Osteocyte (in vitro differentiated cells): ENCODE measurements around the gene S100A7. TPM values are rescaled to one million over a fixed set of nuclear protein-coding genes. Genes with fewer than 3 reads are reported as not detected.
A peak's percentile ranks its signal among the peaks of the same experiment; 100 is the strongest.

Source experiments
- DNase-seq: peaks from one replicate; pipeline ENCODE4 v3.0.0; 2021; ENCODE audit warnings: mixed read lengths; ENCODE audit not compliant: unreplicated experiment; ENCODE audit errors: extremely low spot score
- H3K27ac Mint-ChIP-seq: one replicate; pipeline ENCODE4 v1.8.0; 2021; ENCODE audit warnings: mild to moderate bottlenecking, mixed read lengths; ENCODE audit not compliant: unreplicated experiment
- H3K27me3 Mint-ChIP-seq: one replicate; pipeline ENCODE4 v1.8.0; 2021; ENCODE audit warnings: mixed read lengths; ENCODE audit not compliant: unreplicated experiment
- H3K36me3 Mint-ChIP-seq: one replicate; pipeline ENCODE4 v1.8.0; 2021; ENCODE audit warnings: mixed read lengths; ENCODE audit not compliant: unreplicated experiment
- H3K4me1 Mint-ChIP-seq: one replicate; pipeline ENCODE4 v1.8.0; 2021; ENCODE audit warnings: mixed read lengths; ENCODE audit not compliant: unreplicated experiment
- H3K4me3 Mint-ChIP-seq: one replicate; pipeline ENCODE4 v1.8.0; 2021; ENCODE audit warnings: mild to moderate bottlenecking, moderate library complexity, mixed read lengths; ENCODE audit not compliant: unreplicated experiment
- H3K9me3 Mint-ChIP-seq: one replicate; pipeline ENCODE4 v1.8.0; 2021; ENCODE audit warnings: mixed read lengths; ENCODE audit not compliant: unreplicated experiment
- total RNA-seq: library from RNA; stranded (reverse); gene quantifications from 2 replicates; pipeline ENCODE4 v1.2.1, GENCODE V29; 2021
- TF ChIP-seq, protein P1 (sequence below): fragments of 200-600 bp; sonication (generic); IDR thresholded peaks from 2 replicates; pipeline ENCODE4 v1.5.0; 2021; ENCODE audit warnings: antibody characterized with exemption, mild to moderate bottlenecking, moderate library complexity

The S100A7 gene
- total RNA-seq, 1 donor from 2014 or later: not detected

DNA sequence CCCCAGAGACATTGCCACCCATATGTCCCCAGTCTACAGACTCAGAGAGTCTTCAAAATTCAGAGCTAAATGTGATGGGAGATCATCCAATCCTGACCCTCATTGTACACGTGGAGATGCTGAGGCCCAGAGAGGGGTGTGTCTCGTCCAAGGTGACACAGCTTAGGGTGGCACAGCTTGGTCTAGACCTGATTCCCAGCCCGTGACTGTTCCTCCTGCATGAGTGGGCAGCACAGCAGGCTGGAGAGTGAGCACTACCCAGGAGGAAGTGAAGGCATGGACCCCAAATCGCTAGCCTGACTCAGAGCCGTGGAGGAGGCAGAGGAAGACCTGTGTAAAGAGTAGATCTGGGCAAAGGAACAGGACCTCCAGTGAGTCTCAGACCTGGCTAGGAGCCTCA, 16.4 kb downstream of the S100A7 start:
- Mint-ChIP-seq H3K4me3 (no peak overlapping the region), H3K36me3 (no peaks in the 10 kb centered on the region), H3K27me3 (peaks cover 2% of the 10 kb centered on the region), H3K27ac (no peak overlapping the region), H3K9me3 (no peaks in the 10 kb centered on the region), H3K4me1 (no peaks in the 10 kb centered on the region)
- TF ChIP-seq, protein P1, sequence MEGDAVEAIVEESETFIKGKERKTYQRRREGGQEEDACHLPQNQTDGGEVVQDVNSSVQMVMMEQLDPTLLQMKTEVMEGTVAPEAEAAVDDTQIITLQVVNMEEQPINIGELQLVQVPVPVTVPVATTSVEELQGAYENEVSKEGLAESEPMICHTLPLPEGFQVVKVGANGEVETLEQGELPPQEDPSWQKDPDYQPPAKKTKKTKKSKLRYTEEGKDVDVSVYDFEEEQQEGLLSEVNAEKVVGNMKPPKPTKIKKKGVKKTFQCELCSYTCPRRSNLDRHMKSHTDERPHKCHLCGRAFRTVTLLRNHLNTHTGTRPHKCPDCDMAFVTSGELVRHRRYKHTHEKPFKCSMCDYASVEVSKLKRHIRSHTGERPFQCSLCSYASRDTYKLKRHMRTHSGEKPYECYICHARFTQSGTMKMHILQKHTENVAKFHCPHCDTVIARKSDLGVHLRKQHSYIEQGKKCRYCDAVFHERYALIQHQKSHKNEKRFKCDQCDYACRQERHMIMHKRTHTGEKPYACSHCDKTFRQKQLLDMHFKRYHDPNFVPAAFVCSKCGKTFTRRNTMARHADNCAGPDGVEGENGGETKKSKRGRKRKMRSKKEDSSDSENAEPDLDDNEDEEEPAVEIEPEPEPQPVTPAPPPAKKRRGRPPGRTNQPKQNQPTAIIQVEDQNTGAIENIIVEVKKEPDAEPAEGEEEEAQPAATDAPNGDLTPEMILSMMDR: no peak
- peak; percentile 66 for DNase-seq

DNA sequence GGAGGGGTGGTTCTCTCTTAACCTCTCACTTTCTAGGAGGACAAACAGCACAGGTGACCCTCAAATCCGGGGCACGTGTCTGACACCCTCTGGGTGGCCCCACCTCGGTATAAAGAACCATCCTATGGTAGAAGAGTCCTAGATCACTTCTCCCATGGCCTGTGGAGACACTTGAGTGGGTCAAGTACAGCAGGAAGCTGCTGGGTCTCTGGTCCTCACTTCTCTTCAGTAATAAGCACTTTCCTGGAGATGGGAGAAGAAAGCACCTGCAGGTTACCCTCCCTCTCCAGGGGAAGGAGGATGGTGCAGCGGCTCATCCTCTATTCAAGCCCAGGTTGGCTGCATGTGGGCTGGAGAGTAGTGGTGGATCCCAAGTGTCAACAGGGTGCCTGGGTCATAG, 17.0 kb downstream of the S100A7 start:
- H3K4me1 Mint-ChIP-seq: no peaks in the 10 kb centered on the region
- no peak overlapping the region for H3K27ac Mint-ChIP-seq
- DNase-seq: peak; percentile 38
- no peaks in the 10 kb centered on the region for H3K27me3 Mint-ChIP-seq
- H3K4me3 Mint-ChIP-seq: no peak overlapping the region
- no peaks in the 10 kb centered on the region for H3K36me3 Mint-ChIP-seq
- H3K9me3 Mint-ChIP-seq: no peaks in the 10 kb centered on the region
- TF ChIP-seq, protein P1: no peak

DNA sequence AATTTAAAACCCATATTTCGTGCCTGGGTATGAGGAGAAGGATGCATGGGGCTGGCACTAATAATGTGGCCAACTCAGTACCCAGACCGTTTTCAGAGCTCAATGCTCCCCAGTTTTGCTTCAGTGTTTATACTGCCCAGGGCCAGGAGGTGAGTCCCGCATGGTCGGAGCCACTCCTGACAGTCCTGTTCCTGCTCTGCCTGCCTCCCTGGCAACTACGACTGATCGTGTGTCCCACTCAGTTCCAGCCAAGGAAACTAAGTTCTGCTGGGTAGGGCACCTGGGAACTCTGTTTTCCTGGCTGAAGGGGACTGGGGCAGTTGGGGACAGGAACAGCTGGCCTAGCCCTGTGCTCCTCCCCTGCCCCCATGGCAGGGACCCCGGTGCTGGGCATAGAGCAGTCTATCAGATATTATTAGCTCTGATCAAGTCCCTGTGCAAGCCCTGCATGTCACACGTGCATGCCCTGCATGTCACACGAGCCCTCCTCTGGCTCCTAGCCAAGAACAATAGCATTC, 19.2 kb downstream of the S100A7 start:
- peak; percentile 60 for DNase-seq
- Mint-ChIP-seq H3K27me3 (peaks cover 6% of the 10 kb centered on the region), H3K27ac (no peak overlapping the region), H3K9me3 (no peaks in the 10 kb centered on the region), H3K4me1 (no peaks in the 10 kb centered on the region), H3K36me3 (no peaks in the 10 kb centered on the region), H3K4me3 (no peak overlapping the region)
- TF ChIP-seq, protein P1: no peak

DNA sequence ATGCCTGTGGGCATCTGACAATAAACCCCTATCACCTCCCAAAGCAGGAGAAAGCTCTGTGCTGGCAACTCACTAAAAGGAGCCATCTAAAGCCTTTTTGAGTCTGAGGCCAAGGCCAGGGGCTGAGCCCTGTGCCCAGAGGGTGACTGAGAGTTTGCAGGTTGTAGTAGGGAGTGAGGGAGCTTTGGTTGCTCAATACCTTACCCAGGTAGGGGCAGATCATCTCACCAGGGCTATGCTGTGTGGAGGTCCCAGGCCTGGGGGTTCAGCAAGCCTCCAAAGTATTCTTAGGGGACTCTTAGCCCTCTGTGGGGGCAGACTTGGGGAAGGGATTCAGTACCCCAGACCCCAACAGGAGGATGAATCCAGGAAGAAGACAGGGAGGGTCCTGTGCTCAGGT, 21.2 kb downstream of the S100A7 start:
- no peaks in the 10 kb centered on the region for H3K9me3 Mint-ChIP-seq
- no peaks in the 10 kb centered on the region for H3K4me1 Mint-ChIP-seq
- DNase-seq: peak; percentile 78
- H3K27ac Mint-ChIP-seq: no peak overlapping the region
- TF ChIP-seq, protein P1: no peak
- H3K36me3 Mint-ChIP-seq: no peaks in the 10 kb centered on the region
- H3K27me3 Mint-ChIP-seq: peaks cover 6% of the 10 kb centered on the region
- H3K4me3 Mint-ChIP-seq: no peak overlapping the region

DNA sequence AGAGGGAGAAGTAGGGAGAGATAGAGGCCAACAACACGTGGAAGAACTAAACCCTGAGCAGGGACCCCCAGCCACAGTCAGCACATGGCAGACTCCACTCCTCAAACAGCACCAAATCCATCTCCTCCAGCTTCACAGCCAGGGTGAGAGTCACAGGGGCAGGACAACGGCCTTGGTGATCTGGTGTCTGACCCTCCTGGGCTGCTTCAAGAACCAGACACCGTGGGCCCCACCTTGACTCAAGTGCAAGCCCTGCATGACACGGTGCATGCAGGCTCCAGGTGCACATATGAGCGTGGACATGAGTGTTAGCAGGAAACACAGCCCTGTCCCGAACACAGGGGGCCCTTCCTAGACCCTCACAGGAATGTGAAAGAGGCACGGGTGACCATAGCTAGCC, 21.9 kb downstream of the S100A7 start:
- Mint-ChIP-seq H3K27me3 (peaks cover 6% of the 10 kb centered on the region), H3K27ac (no peak overlapping the region), H3K9me3 (no peaks in the 10 kb centered on the region), H3K36me3 (no peaks in the 10 kb centered on the region), H3K4me1 (no peaks in the 10 kb centered on the region), H3K4me3 (no peak overlapping the region)
- DNase-seq: peak; percentile 68
- TF ChIP-seq, protein P1: no peak
